GM12865 (cell line): Measurements from ENCODE around the gene HGF.

Experiments
- DNase-seq: peaks from one replicate; pipeline ENCODE4 v3.0.0; 2010; ENCODE audit warnings: low read depth
- H3K4me3 ChIP-seq: 2 replicates; pipeline ENCODE4 v1.5.1; 2011; ENCODE audit warnings: mild to moderate bottlenecking, low read depth, low read length, control low read depth
- TF ChIP-seq, protein P1 (sequence below): IDR thresholded peaks from 2 replicates; pipeline ENCODE4 v1.5.1; 2011; ENCODE audit warnings: low read length, control low read depth, low read depth, inconsistent platforms; ENCODE audit not compliant: insufficient read depth; ENCODE audit errors: missing control alignments

Gene HGF

DNA sequence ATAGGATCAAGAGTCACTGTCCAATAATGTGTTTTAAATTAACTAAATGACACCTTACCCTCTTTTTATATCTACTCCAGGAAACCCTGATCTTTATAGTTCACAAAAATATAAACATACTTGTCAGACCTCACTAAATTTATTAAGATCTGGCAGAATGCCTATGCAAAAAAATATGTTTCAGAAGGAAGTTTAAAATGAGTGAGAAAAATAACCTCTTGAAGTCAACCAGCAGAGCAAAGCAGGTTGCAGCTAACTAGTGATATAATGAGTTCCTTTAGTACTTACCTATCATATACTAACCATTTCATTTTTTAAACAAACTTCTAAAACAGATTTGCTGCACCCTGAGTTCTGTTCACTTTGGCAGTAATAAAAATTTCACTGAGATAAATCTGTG lies 14.0 kb upstream of the HGF start:
- no peak for DNase-seq
- TF ChIP-seq, protein P1, sequence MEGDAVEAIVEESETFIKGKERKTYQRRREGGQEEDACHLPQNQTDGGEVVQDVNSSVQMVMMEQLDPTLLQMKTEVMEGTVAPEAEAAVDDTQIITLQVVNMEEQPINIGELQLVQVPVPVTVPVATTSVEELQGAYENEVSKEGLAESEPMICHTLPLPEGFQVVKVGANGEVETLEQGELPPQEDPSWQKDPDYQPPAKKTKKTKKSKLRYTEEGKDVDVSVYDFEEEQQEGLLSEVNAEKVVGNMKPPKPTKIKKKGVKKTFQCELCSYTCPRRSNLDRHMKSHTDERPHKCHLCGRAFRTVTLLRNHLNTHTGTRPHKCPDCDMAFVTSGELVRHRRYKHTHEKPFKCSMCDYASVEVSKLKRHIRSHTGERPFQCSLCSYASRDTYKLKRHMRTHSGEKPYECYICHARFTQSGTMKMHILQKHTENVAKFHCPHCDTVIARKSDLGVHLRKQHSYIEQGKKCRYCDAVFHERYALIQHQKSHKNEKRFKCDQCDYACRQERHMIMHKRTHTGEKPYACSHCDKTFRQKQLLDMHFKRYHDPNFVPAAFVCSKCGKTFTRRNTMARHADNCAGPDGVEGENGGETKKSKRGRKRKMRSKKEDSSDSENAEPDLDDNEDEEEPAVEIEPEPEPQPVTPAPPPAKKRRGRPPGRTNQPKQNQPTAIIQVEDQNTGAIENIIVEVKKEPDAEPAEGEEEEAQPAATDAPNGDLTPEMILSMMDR, result no peak
- no peak overlapping the region for H3K4me3 ChIP-seq

- DNase-seq, result no peak
- TF ChIP-seq, protein P1, result no peak
- no peak overlapping the region for H3K4me3 ChIP-seq
These were observed 11.3 kb upstream of the HGF start for GRCh38 chr7:81780914-81781693.

DNA sequence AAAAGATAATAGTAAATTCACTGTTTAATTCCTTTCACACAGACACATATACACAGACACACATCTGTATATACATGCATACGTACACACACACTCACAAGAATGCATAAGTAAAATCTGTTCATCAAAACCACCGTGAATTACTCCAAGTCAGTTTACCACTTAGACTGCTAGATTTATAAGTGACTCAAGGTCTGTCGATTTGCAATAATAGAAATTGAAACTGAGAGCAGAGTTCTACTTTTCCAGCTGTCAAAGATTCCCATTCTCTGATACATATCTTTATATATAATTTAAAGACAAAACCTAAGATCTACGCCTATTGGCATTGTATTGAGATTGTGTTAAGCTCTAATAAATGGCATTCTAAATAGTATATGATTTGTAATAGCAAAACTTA lies 9.9 kb upstream of the HGF start:
- DNase-seq, result no peak
- H3K4me3 ChIP-seq, result no peak overlapping the region
- TF ChIP-seq, protein P1, result no peak

- DNase-seq, result no peak
- TF ChIP-seq, protein P1, result no peak
- H3K4me3 ChIP-seq, result no peak overlapping the region
These were observed 7.8 kb upstream of the HGF start for GRCh38 chr7:81777697-81778096.

- TF ChIP-seq, protein P1, result no peak
- DNase-seq, result no peak
- no peak overlapping the region for H3K4me3 ChIP-seq
These were observed 7.2 kb upstream of the HGF start for GRCh38 chr7:81776948-81777630.

- TF ChIP-seq, protein P1, result no peak
- no peak overlapping the region for H3K4me3 ChIP-seq
- no peak for DNase-seq
These were observed 6.3 kb upstream of the HGF start for GRCh38 chr7:81776161-81776560.
